GM19468 (cell line): ENCODE measurements around the gene ULK4.
"Not testable (repeated sequence)": the region's sequence is repeated elsewhere in the genome, so short reads cannot be mapped to it uniquely, and the experiment has no call there.

Experiments
- ATAC-seq: cut with Tn5 transposase; IDR thresholded peaks from one replicate; pipeline ENCODE4 v1.9.1; 2021; ENCODE audit warnings: mild to moderate bottlenecking, moderate library complexity, moderate number of reproducible peaks; ENCODE audit not compliant: unreplicated experiment; ENCODE audit errors: extremely low read depth

Gene ULK4

DNA sequence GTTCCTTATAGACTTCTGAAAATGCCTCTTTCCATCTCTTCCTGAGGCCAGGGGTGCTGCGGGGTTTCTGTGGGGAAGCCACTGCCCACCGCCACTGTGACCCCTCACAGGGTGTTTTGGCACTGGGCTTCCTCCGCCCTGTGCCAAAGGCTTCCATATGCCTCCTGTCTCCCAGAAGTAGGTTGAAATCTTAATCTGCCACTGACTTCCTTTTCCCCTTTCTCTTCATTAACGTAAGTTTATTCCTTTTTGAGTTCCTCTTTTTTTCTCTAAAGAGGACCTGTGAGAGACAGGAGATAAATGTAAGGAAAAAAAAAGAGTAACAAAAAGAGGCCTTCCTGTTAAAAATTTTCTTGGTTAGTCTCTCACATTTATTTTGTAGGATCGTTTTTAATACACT is 542.1 kb downstream of the ULK4 start:
- ATAC-seq: no peak

DNA sequence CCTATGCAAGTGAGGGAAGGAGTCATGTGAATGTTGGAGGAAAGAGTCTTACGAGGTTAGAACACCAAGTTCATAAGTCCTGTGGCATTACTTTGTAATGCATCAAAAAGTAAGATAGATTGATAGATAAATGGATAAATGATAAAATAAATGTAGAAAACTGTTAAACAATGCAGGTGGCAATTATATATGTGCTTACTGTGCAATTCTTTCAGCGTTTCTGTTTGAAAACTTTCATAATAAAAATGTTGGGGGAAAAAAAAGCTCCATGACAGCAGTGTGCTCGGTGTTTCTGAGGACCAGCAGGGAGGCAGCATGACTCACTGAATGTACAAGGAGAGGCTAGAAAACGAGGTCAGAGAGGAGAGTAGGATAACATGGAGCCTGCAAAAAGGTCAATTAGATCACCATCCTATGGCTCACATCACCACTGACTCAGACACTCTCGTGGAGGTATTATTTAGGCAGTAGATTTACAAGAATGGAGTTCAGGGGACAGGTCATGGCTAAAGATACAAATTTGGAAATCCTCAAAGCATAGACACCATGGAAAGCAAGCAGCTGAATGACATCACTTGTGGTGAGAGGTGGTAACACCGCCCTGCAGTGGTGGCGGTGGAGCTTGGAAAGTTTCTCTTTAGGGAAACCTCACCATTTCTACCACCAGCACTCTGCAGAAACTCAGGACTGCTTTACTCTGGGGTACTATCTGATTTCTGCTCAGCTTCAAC is 542.8 kb downstream of the ULK4 start:
- ATAC-seq: no peak

DNA sequence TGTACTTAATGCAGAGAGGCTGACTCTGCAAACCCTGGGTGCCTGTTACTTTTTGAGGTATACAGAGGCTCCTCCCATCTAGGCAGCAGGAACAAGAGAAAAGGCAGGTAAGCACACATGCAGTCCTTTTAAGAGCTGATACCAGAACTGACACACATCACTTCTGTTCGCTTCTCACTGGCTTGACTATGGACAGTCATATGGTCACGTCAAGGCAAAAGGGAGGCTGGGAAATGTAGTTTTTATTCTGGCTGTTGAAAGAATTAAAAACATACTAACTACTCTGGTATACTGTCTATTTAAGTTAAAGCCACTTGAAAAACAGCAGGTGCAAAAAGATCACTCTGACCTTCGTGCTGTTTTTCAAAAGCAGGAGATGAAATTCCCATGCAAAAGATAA is 544.3 kb downstream of the ULK4 start:
- no peak for ATAC-seq

DNA sequence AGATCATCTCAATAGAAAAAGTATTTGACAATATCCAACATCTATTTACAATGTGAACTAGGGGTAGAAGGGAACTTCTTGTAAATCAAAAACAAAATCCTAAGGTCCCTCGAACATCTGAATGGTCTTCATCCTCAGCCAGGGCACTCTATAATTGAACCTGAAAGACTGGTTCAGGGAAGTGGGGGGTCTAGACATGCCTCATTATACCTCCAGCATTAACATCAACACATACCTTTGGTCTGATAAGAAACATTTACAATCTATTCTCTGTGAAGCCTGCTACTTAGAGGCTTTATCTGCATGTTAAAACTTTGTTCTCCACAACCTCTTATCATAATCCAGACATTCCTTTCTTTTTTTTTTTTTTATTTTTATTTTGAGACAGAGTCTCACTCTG is 550.8 kb downstream of the ULK4 start:
- no peak for ATAC-seq

GRCh38 chr3:41405466-41405865 is 556.4 kb downstream of the ULK4 start:
- no peak for ATAC-seq

GRCh38 chr3:41404582-41404981 is 557.3 kb downstream of the ULK4 start:
- no peak for ATAC-seq

- ATAC-seq: no peak
Observed at GRCh38 chr3:41394896-41395295, 567.0 kb downstream of the ULK4 start.

DNA sequence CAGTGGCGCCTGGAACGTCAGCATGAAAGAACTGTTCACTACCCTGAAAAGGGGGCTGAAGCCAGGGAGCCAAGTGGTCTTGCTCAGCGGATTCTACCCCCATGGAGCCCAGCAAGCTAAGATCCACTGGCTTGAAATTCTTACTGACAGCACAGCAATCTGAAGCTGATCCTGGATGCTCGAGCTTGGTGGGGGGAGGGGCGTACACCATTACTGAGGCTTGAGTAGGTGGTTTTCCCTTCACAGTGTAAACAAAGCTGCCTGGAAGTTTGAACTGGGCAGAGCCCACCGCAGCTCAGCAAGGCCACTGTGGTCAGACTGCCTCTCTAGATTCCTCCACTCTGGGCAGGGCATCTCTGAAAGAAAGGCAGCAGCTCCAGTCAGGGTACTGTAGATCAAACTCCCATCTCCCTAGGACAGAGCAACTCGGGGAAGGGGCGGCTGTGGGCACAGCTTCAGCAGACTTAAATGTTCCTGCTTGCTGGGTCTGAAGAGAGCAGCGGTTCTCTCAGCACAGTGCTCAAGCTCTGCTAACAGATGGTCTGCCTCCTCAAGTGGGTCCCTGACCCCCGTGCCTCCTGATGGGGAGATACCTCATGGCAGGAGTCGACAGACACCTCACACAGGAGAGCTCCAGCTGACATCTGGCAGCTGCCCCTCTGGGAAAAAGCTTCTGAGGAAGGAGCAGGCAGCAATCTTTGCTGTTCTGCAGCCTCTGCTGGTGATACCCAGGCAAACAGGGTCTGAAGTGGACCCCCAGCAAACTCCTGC is 591.0 kb downstream of the ULK4 start:
- ATAC-seq: not testable (repeated sequence)

GRCh38 chr3:41370307-41370706 is 591.6 kb downstream of the ULK4 start:
- no peak for ATAC-seq

DNA sequence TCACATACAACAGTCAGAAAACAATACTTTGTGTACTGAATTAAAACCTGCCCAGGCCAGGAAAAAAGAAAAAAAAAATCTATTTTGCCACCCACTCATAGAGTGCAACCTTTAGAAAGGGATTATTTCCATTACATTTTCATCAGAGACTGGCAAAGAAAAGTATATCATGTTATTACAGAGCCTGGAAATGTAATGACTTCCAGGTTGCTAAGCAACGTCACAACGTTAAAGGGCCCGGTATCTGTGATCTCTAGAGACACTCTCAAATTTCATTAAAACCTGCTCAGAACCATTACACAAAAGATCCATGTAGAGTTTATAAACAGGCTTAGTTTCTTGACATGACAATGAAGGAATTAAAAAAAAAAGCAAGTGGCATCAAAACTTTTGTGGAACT is 592.1 kb downstream of the ULK4 start:
- ATAC-seq: no peak

GRCh38 chr3:41365973-41366372 is 595.9 kb downstream of the ULK4 start:
- no peak for ATAC-seq

GRCh38 chr3:41364736-41365135 is 597.2 kb downstream of the ULK4 start:
- no peak for ATAC-seq

- no peak for ATAC-seq
Observed at GRCh38 chr3:41363830-41364523, 597.9 kb downstream of the ULK4 start.

- ATAC-seq: no peak
Observed at GRCh38 chr3:41362638-41363559, 599.0 kb downstream of the ULK4 start.

GRCh38 chr3:41357271-41357670 is 604.6 kb downstream of the ULK4 start:
- no peak for ATAC-seq

DNA sequence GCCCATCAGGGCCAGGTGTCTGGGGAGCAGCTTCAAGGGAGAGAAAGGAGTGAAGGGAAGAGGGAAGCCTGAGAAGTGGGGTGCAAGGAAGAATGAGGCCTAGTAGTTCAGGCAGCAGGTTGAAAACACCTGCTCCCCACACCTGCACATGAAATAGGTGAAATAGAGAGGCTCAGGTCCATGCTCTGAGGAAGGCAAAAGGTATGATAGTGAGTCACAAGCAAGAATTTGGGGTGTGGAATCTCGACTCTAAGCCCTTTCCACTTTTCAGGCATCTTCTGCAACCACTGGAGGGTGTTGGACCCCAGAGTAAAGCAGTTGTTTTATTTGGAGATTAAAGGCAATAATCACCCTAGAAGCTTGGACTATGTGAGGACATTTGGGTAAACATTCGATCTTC is 605.1 kb downstream of the ULK4 start:
- no peak for ATAC-seq

GRCh38 chr3:41352510-41352909 is 609.4 kb downstream of the ULK4 start:
- ATAC-seq: no peak

DNA sequence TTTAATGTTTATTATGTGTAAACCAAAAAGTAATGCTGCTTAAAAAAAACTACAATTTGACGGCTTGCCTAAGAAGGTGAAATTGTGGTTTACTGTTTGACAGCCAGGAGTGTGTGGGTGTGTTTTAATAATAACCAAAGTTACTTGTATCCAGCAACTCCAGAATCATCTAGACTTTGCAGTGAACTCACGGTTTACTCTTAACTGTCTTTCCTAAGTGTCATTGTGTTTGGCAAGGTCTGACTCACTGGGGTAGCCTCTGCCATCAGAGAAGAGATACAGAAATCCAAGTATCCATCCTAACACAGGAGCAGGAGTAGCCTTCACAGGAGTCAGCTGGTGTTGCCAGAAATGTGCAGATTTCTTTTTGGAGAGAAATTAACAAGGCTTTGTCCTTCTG is 611.5 kb downstream of the ULK4 start:
- no peak for ATAC-seq

DNA sequence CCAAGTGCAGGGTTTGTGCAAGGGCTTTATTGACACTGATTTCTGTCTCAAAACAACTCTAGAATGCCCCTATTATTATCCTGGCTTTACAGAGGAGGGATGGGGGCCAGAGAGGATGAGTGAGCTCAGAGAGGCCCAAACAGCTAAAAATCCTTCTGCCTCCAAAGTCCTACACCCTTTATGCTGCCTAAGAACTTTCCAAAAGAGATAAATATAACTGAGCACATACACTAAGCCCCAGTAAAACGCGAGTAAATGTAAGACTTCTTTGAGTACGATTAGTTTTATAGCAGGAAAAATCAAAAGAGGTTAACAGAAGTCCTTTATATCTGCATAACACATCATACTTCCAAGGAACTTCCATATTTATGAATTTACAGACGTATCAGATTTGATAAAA is 613.5 kb downstream of the ULK4 start:
- ATAC-seq: no peak

DNA sequence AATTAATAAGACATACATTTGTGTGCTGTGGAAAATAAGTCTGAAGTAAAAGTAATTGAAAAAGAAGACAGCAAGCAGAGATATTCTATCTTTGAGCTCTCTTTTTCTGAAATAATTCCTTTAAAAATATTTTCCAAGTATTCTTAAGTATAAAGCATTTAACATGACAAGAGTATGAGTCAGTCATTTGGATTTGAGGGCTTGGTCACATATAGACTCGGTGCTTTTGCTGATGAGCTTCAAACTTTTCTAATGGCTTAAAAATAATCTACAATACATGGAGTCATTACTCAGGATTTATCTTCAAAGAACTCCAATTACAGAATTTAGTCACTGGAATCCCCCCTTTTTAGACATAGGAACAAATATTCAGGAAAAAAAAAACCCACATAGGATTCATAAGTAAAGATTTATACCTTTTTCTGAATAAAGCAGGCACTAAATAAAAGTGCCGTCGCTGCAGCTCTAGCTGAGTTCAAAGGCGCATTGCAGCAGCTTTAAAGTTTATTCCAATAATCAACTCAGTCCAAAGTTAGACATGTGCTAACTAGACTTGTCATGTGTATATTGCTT is 615.1 kb downstream of the ULK4 start:
- no peak for ATAC-seq
